Posterior vena cava (tissue), 2 donors: Measurements from ENCODE around the gene PRKAG2. TPM values are rescaled to one million over a fixed set of nuclear protein-coding genes. Genes with fewer than 3 reads are reported as not detected.

Experiments
- DNase-seq: peaks from one replicate; pipeline ENCODE4 v3.0.0-alpha.2; 2020; ENCODE audit warnings: low spot score
- intact Hi-C, 2 donors: fragments of 100-400 bp; cut with DNase I; formaldehyde crosslinking; loops; one replicate each; pipeline versions ENCODE4 v1.14.1 to v1.14.2; 2022 to 2023
- total RNA-seq, 2 donors: library from RNA; stranded (reverse); fragmentation: NEBNext Ultra II Directional; extraction: Animal tissue kit (Norgen Biotek cat#: 25700); gene quantifications; one replicate each; pipeline ENCODE4 v1.2.1, GENCODE V29; 2021
- donor health status: DM: yes; HTN: yes; CAD: no.
- donor health status: DM: yes; HTN: yes; CAD: no.

Gene PRKAG2
- total RNA-seq, 2 donors from 2014 or later = 91.8 to 94.2 TPM

DNA sequence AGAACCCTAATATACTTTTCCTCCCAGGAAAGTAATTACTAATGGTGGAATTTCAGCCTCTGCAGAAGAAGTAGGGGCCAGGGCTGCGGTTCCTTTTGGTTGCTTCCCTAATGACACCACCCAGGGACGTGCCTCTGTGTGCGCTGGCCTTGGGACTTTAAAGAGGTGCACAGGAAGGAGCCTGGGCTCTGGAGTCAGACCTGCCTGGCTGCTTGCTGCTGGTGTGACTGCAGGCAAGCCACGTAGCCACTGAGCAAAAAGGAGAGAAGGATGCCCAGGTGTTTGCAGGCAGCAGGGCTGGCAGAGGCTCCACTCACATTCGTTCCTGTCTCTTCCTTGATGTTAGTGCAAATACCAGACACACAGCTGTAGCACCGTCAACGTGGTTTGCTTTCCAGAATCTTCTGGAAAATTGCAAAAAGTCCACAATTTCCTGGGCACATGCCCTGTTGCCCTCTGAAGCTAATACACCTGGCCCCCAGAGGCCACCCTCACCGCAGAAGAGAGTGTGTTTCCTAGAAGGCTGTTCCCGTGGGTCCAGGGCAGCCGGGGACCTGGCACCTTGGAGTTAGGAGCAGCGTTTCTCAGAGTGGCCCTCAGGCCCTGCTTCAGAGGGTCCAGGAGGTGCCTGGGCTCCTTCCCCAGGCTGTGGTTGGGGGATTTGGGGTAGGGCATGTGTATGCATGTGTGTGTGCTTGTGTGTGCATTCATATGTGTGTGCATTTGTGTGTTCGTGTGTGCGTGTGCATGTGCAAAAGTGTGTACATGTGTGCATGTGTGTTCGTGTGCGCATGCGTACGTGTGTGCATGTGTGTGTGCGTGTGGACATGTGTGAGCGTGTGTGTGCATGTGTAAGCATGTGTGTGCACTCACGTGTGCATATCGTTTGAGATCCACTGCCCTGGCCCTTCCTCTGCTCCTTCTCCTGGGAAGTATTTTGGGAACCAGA lies 12.8 kb upstream of the PRKAG2 start:
- intact Hi-C loops = no loop called here
- peak; percentile 58 for DNase-seq

DNA sequence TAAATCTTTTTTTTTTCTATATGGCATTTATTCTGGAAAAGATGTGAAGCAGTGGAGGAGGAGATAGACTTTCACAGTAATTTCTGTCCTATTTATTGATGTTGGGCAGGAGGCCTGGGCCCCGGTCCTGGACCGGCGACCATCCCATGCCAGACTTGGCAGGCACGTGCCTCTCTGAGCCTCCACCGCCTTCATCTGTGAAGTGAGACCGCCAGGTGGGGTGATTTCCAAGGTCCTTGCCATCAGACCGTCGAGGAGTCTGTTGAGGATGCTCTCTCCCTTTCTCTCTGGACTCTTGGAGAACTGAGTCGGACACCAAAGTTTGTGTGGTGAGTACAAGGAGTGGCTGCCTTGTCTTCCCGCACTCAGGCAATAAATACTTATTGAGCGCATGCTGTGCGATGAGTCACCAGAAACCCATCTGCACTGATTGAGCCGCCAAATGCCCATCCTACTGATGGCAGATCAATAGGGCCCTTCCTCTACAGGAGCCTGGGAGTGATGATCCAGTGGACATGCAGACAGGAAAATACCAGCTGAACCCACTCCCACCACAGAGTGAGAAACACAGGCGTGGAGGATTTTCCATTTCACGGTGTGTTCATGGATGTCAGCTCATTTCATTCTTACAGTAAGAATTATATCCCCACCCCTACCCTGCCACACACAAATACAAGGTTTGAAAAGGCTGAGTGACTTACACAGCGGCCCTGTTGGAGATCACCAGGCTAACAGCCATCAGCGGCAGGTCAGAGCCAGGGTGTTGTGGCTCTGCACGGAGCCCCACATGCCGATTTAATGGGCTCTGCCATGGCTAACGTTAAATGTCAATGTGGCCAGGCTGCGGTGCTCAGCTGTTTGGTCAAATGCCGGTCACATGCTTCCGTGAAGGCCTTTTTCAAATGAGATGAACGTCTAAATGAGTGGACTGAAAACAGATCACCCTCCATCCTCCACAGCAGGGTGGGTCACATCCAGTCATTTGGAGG lies 11.5 kb upstream of the PRKAG2 start:
- no peak for DNase-seq
- intact Hi-C loops = no loop called here

DNA sequence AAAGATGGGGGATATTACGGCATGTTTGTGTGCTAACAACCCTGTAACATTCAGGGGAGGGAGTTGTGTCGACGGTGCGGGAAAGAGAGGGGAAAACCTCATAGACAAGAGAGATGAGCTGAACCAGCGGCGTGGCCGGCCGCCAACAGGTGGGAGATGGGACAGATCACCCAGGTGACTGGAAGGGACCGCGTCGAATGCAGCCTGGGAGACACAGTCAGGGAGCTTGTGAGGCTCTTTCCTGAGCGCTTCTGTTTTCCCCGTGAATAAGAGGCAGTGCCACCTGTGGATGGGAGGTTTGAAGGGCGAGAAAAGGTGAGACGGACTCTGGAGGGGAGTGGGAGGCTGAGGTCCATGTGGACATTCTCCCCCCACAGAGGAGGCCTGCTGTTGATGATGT lies 9.9 kb upstream of the PRKAG2 start:
- intact Hi-C loops = no loop called here

DNA sequence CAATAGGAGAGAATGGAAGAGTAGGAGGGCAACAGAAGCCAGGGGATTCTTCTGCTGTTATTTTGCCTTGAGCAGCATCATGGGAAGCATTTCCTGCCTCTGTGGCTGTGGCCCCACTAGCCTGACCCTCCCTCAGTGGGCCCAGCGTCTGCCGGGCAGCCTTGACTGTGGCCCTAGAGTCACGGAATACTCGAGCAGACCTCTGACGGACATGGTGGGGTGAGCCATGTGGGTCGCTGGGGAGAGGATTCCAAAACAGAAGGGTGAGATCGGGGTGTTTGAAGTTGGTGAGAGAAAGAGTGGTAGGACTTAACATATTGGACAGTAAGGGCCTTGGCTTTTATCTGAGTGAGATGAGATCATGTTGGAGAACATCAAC lies 8.3 kb upstream of the PRKAG2 start:
- intact Hi-C loops = no loop called here

More for the DNA sequence above, 9.9 kb upstream of the PRKAG2 start:
- DNase-seq = peak; percentile 52

DNA sequence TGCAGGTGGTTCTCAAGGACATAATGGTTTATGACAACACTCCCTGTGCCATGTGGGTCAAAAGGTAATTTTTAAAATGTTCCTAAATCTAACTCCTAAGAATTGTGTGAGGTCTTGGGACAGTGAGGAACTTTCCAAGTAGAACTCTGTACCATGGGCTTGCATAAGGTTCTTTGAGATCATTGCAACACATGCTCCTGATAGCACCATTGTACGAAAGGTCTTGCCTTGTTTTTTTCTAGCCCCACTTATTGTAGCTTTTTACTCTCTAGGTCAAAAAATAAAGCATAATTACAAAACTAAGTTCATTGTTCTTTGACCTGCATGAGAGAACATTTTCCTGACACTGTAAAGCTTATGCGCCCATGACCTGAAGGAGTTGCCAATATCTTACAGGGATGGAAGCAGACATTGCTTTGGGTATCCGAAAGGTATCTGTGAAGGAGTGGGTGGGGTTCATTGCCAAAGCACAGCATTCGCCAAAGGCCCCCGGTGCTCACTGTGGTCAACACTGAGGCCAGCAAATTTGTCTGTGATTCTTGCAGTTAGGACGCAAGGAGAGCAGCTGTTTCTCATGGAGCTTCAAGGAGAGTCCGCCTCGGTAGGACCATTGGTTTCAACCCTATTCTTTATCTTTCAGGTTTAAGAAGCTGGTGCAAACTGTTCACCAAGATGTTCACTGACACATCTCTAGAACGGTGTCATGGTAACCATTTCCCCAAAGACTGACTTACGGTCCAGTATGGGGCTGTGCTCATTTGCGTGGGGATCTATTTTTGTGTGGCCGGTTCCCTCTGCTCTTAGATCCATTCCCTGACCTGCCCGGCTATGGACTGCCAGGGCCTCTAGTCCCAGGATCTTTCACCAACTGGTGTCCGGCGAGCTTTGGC lies 7.6 kb upstream of the PRKAG2 start:
- intact Hi-C loops = no loop called here
- peak; percentile 61 for DNase-seq

More for the DNA sequence above, 8.3 kb upstream of the PRKAG2 start:
- DNase-seq = no peak

DNA sequence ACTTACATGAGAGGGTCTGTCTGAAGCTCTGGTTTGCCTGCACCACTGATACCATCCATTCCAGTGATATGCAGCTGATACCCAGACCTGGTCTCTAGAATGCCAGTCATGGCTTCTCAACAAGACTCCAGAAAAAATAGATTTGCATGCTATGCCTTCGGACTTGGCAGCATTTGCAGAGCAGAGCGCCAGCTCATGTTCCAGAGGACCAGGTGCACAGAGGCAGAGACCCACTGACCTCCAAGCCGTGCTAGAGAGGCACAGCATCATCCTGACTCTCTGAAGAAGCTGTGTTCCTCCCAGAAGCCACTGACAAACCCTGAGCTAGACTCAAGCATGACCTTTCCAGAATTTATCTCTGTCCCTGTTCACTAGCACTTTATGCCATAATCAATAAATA lies 6.9 kb upstream of the PRKAG2 start:
- peak; percentile 53 for DNase-seq
- intact Hi-C loops = no loop called here

DNA sequence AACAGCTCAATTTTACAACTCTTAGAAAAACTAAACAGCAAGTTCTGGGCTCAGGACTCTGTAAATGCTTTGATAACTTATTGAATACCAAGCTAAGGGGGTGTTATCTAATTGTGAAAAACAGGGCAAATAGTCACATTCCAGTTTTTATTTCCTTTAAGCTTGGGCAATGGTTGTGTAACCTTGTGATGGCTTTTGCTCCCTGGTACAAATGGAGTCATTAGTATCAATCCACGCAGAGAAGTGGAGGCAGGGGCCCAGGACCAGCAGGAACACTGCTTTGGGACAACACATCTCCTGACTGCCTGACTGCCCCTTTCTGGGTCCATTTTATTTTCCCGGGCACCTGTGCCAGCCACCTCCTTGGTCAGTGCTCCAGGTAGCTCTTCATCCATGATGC lies 5.8 kb upstream of the PRKAG2 start:
- intact Hi-C loops = no loop called here

DNA sequence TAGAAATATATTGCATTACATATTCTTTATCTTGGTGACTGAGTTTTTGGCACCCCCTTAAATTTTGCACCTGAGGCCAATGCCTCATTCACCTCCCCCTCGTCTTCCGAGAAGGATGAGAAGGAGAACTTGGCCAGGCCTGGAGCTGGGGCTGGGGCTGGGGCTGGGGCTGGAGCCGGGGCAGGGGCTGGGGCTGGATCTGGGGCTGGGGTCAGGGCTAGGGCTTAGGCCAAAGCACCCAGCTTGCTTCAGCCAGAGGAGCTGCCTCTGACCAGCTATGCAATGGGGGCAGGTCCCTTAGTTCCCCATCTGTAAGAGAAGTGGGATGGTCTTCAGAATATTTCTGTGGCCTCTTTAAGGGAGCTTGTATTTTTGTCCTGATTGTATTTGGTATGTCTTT lies 3.8 kb upstream of the PRKAG2 start:
- DNase-seq = peak; percentile 41
- intact Hi-C loops = no loop called here

More for the DNA sequence above, 5.8 kb upstream of the PRKAG2 start:
- no peak for DNase-seq

DNA sequence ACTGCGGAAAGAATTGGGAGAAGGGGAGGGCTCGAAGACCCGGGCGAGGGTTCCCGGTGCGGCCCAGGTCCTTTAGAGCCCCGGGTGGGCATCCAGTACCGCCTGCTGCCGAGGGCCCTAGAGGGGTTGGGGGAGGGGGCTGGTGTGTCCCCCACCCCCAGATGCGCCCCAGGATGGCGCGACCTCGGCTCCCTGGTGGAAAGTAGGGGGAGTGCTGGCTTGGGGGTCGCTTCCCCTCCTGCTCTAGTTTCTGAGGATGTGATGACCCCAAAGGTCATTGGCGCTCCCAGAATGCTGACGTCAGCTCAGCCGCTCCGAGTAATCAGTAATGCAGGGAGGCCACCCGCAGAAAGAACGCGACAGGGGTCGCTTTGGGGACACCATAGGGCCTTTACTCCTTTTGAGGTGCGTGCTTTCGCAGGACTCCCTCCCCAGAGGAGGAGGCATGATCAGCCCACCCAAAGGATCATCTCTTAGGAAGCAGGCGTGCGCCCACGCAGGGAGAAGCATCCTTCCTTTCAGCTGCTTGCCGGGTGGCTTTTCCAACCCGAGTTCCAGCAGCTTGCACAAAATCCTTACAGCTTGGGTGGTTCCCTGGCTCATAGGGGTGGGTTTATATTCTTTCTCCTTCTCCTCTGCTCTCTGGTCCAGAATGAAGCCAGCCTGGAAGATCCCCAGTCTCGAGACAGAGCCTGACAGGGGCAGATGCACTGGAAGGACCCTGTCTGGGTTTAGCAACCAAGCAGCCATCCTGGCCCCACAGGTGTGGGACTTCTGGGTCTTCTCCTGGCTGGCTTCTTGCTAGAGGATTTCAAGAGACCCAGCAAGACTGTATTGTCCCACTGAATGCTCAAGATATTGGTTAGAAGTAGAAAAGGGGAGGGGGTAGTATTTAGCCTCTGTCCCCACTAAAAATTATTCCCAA lies 1.3 kb upstream of the PRKAG2 start:
- intact Hi-C loops = loop anchor here (10.0 kb wide), 2 partner anchors 57 to 93 kb away; no protein-coding TSS in a partner anchor

DNA sequence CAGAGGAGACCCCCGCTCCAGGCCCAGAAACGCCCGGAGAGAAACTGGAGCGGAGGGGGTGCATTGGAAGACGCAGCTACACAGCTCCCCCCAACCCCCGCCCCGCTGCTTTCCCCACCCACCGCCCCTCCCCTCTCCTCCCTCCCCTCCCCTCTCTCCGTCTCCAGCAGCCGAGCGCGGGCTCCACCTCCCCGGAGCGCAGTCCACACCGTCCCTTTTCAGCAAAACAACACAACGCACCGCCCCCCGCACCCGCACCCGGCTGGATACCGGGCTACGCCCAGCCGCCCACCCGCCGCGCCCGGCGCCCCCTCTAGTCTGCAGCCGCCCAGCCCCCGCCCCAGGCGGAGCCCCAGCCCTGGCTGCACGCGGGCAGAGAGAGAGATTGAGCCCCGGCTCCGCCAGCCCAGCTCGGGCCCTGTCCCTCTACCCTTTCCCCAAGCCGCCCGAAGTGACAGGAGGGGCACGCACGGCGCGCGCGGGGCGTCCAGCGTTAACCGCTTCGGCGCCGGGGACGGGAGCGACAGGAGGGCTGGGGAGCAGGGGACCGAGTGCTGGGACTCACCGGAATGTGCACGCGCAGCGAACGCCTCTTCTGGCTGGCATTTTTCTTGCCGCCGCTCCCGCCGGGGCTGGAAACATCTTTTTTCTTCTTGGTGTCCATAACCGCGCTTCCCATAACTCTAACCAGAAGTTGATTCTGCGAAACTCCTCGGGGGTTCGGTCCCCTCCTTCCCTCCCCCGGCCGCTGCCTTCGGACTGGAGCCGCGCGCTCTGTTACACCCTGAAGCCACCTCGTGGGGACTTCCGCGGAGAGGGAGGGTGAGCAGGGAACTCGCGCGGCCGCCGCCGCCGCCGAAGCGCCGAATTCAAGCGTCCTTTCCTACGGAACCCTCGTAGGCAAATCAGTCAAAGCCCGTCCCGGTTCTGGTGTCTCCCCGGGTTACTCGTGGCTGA lies 695 bp downstream of the PRKAG2 start:
- intact Hi-C loops = loop anchor here (10.0 kb wide), 2 partner anchors 59 to 91 kb away; no protein-coding TSS in a partner anchor
- peak; percentile 94 for DNase-seq

More for the DNA sequence above, 1.3 kb upstream of the PRKAG2 start:
- peak; percentile 81 for DNase-seq

DNA sequence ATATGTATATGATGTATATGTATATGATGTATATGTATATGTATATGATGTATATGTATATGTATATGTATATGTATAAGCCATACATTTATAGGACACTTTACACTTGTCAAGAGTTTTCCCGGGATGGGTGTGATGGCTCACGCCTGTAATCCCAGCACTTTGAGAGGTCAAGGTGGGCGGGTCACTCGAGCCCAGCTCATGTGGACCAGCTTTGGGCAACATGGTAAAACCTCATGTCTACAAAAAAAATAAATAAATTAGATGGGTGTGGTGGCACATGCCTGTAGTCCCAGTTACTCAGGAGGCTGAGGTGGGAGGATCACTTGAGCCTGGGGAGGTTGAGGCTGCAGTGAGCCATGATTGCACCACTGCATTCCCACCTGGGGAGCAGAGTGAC lies 2.4 kb downstream of the PRKAG2 start:
- intact Hi-C loops = loop anchor here (10.0 kb wide), 2 partner anchors 60 to 90 kb away; no protein-coding TSS in a partner anchor

DNA sequence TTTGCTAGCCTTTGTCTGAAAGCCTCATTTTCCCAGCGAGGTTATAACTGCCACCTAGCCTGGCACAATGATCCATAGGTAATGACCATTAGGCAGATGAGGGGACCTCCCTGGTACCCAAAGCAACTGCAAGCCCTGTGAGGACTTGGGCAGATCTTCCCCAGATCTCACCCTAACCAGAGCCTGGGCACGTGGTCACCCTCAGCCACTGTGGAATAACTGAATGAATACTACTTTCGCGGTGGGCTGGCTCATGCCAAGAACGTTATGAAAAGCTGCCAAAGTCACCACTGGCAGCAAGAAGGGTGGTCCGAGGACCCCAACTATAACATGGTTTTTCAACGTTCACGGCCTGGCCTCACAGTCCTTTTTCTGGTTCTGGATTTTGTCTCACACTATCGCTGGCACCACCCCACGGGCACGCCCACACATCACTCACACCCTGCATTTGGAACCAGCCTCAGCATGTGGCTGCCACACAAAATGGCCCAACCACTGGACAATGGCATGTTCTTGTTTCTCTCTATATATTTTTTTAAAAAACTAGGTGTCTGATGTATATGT lies 3.4 kb downstream of the PRKAG2 start:
- intact Hi-C loops = loop anchor here (10.0 kb wide), 2 partner anchors 61 to 89 kb away; no protein-coding TSS in a partner anchor
- DNase-seq = peak; percentile 76

More for the DNA sequence above, 2.4 kb downstream of the PRKAG2 start:
- peak; percentile 74 for DNase-seq

DNA sequence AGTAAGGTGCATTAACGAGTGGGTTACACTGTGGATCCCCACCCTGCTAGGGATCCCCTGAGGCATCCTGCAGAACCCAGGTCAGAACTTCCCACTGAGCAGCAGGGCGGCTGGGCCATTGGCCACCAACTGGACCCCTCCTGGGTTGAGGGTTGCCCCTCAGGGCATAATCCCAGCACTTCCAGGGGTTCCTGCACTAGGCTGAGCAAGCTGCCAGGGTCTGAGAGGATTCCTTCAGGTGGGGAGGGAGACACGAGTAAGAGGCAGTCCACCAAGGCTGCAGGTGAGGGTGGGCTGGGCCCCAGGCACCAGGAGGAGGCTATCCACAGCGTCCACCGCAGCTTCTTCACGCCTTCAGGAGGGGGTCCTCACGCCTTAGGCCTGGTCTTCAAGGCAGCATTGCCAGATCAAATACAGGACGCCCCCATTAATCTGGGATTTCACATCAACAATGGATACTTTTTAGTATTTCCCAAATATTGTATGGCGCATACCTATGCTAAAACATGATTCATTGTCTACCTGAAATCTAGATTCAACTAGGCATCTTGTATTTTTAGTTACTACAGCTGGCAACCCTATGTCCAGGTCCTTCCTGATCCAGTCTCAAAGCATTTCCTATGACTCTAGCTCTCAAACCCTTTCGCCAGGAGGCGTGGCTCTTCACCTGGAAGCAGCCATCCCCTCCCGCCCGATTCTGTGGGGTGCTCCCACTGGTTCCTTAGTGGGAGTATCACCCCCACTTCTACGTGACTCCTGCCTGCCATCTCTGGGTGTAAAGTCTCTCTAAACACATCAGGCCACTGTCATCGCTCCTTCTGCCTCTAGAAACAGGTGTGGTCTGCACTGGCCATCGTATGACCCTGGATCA lies 4.1 kb downstream of the PRKAG2 start:
- intact Hi-C loops = loop anchor here (10.0 kb wide), 2 partner anchors 62 to 88 kb away; no protein-coding TSS in a partner anchor
- DNase-seq = peak; percentile 72

DNA sequence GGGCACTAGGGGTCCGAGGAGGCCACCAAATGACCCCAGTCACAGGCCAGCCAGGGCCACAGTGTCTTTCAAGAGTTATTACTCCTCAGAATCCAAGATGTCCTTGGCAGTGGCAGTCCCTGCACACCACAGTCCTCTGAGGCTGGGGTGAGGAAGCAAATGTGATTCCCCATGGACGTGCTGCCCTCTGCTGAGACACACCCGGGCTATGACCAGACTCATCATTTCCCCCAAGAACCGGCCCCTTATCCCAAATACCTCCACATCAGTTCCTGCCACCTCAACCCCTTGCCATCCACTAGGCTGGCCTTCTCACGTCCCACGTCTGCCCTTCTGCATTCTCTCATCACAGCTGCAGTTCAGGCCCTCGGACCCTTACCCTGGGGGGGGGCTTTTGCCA lies 5.0 kb downstream of the PRKAG2 start:
- DNase-seq = no peak
- intact Hi-C loops = loop anchor here (10.0 kb wide), 2 partner anchors 63 to 87 kb away; no protein-coding TSS in a partner anchor

DNA sequence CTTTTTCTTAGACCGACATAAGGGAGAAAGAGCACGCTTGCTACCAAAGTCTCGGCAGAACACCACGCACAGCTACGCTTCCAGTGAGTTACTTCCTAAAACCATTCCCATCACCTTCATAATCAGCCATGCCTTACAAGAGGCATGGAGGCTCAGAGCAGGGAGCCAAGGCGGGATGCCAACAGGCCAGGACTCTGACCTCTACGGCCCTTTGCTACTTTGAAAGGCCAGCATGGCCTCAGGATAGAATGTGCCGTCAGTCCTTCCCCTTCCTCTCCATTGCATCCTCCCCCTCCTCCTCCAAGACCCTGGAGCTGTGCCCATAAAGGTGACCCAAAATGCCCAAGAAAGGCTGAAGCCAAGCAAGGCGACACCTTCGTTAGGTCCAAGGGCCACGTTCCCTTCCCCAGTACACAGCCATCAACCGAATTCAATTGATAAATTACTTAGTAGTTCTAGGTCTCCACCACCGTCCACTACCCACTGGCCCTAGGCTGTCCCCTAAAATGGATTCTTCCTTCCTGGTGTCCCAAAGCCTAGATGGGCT lies 5.7 kb downstream of the PRKAG2 start:
- intact Hi-C loops = loop anchor here (10.0 kb wide), 2 partner anchors 64 to 86 kb away; no protein-coding TSS in a partner anchor
- no peak for DNase-seq
